Ectodermal cell (in vitro differentiated cells): ENCODE results near the gene BAHCC1.

ENCODE experiments used
- H3K27ac ChIP-seq: 2 replicates; pipeline ENCODE4 v1.7.0; 2013; ENCODE audit warnings: mild to moderate bottlenecking, low read depth, low read length; ENCODE audit not compliant: insufficient read depth, poor library complexity, severe bottlenecking
- H3K27me3 ChIP-seq: 2 replicates; pipeline ENCODE4 v1.7.0; 2013; ENCODE audit warnings: mild to moderate bottlenecking, low read length; ENCODE audit not compliant: insufficient read depth, control insufficient read depth, poor library complexity, severe bottlenecking
- H3K36me3 ChIP-seq: one replicate; pipeline ENCODE4 v1.7.0; 2013; ENCODE audit warnings: low read length; ENCODE audit not compliant: control insufficient read depth, insufficient read depth
- H3K4me1 ChIP-seq: one replicate; pipeline ENCODE4 v1.7.0; 2013; ENCODE audit warnings: low read length; ENCODE audit not compliant: control insufficient read depth, insufficient read depth
- H3K4me3 ChIP-seq: 2 replicates; pipeline ENCODE4 v1.7.0; 2013; ENCODE audit warnings: low read depth, low read length, control low read depth; ENCODE audit not compliant: insufficient read depth
- H3K9me3 ChIP-seq: 2 replicates; pipeline ENCODE4 v1.7.0; 2013; ENCODE audit warnings: mild to moderate bottlenecking, low read length, moderate library complexity; ENCODE audit not compliant: control insufficient read depth
- whole genome bisulfite sequencing, 2 experiments: methylation state at CpG; one replicate each; pipeline ENCODE4 v1.1.7; 2013; ENCODE audit warnings: missing lambda C conversion rate in 2 of 2; 5-methylcytosine and 5-hydroxymethylcytosine counted together

Gene BAHCC1

GRCh38 chr17:81479175-81480071, 84.2 kb downstream of the BAHCC1 start:
- Histone ChIP-seq H3K27ac (no peak overlapping the region), H3K9me3 (no peaks in the 10 kb centered on the region), H3K36me3 (no peaks in the 10 kb centered on the region), H3K4me3 (no peak overlapping the region), H3K27me3 (peaks cover 43% of the 10 kb centered on the region), H3K4me1 (peaks cover 27% of the 10 kb centered on the region)
- 76 to 81% methylated on average over 20 of the region's 20 CpGs for WGBS, 2 experiments

GRCh38 chr17:81480140-81481072, 85.1 kb downstream of the BAHCC1 start:
- Histone ChIP-seq H3K4me1 (peaks cover 27% of the 10 kb centered on the region), H3K4me3 (no peak overlapping the region), H3K9me3 (no peaks in the 10 kb centered on the region), H3K36me3 (no peaks in the 10 kb centered on the region), H3K27ac (no peak overlapping the region), H3K27me3 (peaks cover 51% of the 10 kb centered on the region)
- WGBS, 2 experiments: 79 to 84% methylated on average over 21 of the region's 21 CpGs

- no peak overlapping the region for H3K27ac ChIP-seq
- peaks cover 58% of the 10 kb centered on the region for H3K27me3 ChIP-seq
- peak overlapping the region; percentile 22 for H3K4me3 ChIP-seq
- H3K4me1 ChIP-seq: peaks cover 27% of the 10 kb centered on the region
- H3K9me3 ChIP-seq: no peaks in the 10 kb centered on the region
- 24 to 25% methylated on average over 94 of the region's 94 CpGs for WGBS, 2 experiments
- H3K36me3 ChIP-seq: no peaks in the 10 kb centered on the region
Measured at GRCh38 chr17:81481073-81481799, 86.0 kb downstream of the BAHCC1 start.

- Histone ChIP-seq H3K27ac (no peak overlapping the region), H3K4me1 (peaks cover 27% of the 10 kb centered on the region), H3K27me3 (peaks cover 65% of the 10 kb centered on the region), H3K36me3 (no peaks in the 10 kb centered on the region), H3K4me3 (peak overlapping the region; percentile 22), H3K9me3 (no peaks in the 10 kb centered on the region)
- WGBS, 2 experiments: 82 to 83% methylated on average over 18 of the region's 18 CpGs
Measured at GRCh38 chr17:81481815-81482505, 86.7 kb downstream of the BAHCC1 start.

- Histone ChIP-seq H3K27me3 (peaks cover 73% of the 10 kb centered on the region), H3K4me1 (peaks cover 24% of the 10 kb centered on the region)
- 90 to 94% methylated on average over 11 of the region's 11 CpGs for WGBS, 2 experiments
Measured at GRCh38 chr17:81482673-81483072, 87.4 kb downstream of the BAHCC1 start.

GRCh38 chr17:81483085-81483861, 88.0 kb downstream of the BAHCC1 start:
- peak overlapping the region; percentile 43 for H3K4me3 ChIP-seq
- 36 to 38% methylated on average over 29 of the region's 29 CpGs for WGBS, 2 experiments
- peaks cover 74% of the 10 kb centered on the region for H3K27me3 ChIP-seq

More at GRCh38 chr17:81482673-81483072, 87.4 kb downstream of the BAHCC1 start:
- Histone ChIP-seq H3K27ac (no peak overlapping the region), H3K4me3 (no peak overlapping the region), H3K9me3 (no peaks in the 10 kb centered on the region), H3K36me3 (no peaks in the 10 kb centered on the region)

GRCh38 chr17:81483862-81484194, 88.6 kb downstream of the BAHCC1 start:
- no peaks in the 10 kb centered on the region for H3K36me3 ChIP-seq
- H3K27ac ChIP-seq: no peak overlapping the region
- 13 to 15% methylated on average over 32 of the region's 32 CpGs for WGBS, 2 experiments
- peaks cover 27% of the 10 kb centered on the region for H3K4me1 ChIP-seq
- H3K27me3 ChIP-seq: peaks cover 79% of the 10 kb centered on the region
- no peaks in the 10 kb centered on the region for H3K9me3 ChIP-seq
- peak overlapping the region; percentile 43 for H3K4me3 ChIP-seq

More at GRCh38 chr17:81483085-81483861, 88.0 kb downstream of the BAHCC1 start:
- Histone ChIP-seq H3K4me1 (peaks cover 22% of the 10 kb centered on the region), H3K27ac (no peak overlapping the region), H3K36me3 (no peaks in the 10 kb centered on the region), H3K9me3 (no peaks in the 10 kb centered on the region)

- H3K4me3 ChIP-seq: peak overlapping the region; percentile 43
- H3K36me3 ChIP-seq: no peaks in the 10 kb centered on the region
- peaks cover 32% of the 10 kb centered on the region for H3K4me1 ChIP-seq
- no peaks in the 10 kb centered on the region for H3K9me3 ChIP-seq
- H3K27ac ChIP-seq: no peak overlapping the region
- peaks cover 79% of the 10 kb centered on the region for H3K27me3 ChIP-seq
- 9% methylated on average over 60 of the region's 60 CpGs for WGBS, 2 experiments
Measured at GRCh38 chr17:81484195-81484979, 89.1 kb downstream of the BAHCC1 start.
